ENCODE data around the gene HOXC11.

HOXC11 gene

DNA sequence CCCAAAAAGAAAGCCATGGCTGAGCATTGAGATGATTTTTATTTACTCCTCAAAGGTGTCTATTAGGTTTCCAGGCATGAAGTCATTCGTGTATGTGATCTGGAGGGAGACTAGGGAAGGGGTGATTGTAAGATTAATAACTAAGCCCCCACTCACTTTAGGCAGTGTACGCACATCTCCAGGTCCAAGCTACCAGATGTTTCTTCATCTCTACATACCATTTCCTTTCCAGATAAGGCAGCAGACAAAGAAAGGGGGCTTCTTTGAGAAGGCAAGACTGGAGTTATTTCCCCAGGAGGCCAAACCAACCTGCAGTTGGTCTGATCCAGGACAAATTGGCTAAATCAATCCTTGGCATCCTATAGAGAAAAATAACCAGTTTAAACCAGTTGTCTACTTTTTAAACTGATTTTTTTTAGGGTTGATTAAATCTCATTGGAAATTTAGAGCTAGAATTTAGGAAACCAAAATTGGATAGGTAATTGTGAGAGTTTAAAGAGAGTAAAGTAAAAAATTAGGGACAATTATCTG is 30.4 kb upstream of the HOXC11 start:
- DNase-seq (ENCODE audit: low read depth in 2 of 2, low spot score in 1 of 2): no peak

DNA sequence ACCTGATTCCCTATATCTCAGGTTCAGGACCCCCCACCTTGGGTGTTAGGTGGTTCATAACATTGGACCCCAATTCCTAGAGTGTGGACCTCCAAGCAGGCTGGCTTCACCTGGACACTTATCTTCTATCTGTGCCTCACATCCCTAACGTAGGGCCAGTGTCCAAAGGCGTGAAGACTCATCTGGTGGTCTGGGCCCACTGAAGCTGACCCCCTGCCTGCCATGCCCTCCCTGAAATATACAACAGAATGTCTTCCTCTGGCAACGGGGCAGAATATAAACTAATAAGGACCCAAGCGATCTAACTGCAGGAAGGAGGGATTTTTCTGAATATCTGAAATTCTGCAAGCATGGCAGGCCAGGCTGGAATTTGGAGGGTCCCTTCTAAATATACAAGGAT is 28.7 kb upstream of the HOXC11 start:
- no peak for DNase-seq (ENCODE audit: low read depth in 2 of 2, low spot score in 1 of 2)

DNA sequence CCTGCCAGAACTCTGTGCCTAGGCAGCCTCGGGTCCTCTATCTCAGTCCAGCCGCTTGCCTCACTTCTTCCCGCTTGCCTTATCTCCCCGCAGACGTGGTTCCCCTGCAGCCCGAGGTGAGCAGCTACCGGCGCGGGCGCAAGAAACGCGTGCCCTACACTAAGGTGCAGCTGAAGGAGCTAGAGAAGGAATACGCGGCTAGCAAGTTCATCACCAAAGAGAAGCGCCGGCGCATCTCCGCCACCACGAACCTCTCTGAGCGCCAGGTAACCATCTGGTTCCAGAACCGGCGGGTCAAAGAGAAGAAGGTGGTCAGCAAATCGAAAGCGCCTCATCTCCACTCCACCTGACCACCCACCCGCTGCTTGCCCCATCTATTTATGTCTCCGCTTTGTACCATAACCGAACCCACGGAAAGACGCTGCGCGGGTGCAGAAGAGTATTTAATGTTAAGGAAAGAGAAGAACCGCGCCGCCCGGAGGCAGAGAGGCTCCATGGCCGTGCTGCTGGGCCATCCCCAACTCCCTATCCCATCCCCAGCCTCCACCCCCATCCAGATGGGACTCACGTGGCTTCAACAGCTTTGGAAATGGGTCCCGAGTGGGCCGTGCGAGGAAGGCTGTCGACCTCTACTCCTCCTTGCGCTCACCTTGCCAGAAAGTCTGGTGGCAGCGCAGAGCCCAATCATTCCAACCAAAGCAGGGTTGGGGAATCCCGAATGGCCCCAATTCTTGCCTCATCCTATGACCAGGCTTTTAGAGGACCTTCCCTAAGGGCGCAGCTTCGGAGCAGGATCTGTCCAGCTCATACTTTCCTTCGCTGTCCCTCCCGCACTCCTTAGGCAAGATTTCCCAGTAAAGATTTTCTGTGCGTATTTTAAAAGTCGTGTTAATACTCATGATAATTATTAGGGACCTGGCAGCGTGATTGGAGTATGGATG is 27.7 kb upstream of the HOXC11 start:
- DNase-seq (ENCODE audit: low read depth in 2 of 2, low spot score in 1 of 2): no peak

GRCh38 chr12:53947743-53948142 is 25.2 kb upstream of the HOXC11 start:
- DNase-seq (ENCODE audit: low read depth in 2 of 2, low spot score in 1 of 2): no peak

DNA sequence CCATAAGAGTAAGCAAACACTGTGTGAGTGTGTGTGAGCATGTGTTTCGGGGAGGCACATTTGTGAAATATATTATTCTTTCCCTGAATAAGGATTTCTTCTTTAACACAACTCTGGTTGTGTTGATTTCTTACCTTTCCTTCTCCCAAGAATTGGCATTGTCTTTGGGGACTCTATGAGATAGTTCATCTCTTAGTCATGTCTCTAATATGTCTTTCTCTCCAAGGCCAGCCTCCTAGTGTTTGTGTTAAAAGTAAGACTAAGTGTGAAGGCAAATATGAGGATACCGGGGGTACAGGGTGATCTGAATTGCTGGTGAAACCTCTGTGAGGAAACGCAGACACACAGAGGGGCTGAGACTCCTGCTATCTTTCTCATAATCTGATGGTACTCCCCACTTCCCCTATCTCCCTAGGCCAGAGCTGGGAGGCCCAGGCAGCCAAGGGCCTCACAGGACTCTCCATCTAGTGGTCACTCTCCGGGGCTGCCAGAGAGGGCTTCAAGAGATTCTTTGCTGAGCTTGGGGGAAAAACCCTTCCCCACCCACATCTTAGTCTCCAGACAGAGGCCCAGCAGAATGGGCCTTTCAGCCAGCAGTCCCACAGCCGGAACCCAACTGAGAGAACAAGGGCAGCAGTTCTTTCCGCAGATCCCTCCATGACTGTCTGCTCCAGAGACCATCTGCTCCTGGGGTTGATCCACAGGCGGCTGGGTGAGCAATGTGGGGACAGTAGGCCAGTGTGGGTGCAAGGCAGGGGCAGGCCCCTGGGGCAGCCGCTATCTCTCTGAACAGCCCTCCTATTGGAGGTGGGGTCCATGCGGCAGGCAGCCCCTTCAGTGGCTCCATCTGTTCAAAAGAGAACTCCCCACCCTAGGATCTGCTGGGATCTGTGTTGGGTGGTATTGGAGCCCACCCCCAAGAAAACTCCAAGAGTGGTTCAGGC is 24.0 kb upstream of the HOXC11 start:
- no peak for DNase-seq (ENCODE audit: low read depth in 2 of 2, low spot score in 1 of 2)

- no peak for DNase-seq (ENCODE audit: low read depth in 2 of 2, low spot score in 1 of 2)
Observed at GRCh38 chr12:53949631-53950436, 23.1 kb upstream of the HOXC11 start.

DNA sequence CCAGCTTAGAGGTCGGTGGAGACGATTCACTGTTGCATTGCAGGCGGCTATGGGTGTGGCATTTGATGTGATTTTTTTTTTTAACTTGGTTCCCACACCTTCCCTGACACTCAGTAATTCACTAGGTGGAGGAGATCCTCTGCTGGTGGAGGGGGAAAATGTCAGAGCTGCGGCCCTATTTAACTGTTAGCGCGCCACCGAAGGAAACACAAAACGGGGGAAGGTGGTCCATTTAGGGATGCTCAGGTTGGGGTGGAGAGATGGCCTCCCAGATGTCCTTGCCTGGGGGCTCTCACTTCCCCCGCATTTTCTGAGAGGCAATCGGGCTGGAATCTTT is 22.5 kb upstream of the HOXC11 start:
- no peak for DNase-seq (ENCODE audit: low read depth in 2 of 2, low spot score in 1 of 2)

DNA sequence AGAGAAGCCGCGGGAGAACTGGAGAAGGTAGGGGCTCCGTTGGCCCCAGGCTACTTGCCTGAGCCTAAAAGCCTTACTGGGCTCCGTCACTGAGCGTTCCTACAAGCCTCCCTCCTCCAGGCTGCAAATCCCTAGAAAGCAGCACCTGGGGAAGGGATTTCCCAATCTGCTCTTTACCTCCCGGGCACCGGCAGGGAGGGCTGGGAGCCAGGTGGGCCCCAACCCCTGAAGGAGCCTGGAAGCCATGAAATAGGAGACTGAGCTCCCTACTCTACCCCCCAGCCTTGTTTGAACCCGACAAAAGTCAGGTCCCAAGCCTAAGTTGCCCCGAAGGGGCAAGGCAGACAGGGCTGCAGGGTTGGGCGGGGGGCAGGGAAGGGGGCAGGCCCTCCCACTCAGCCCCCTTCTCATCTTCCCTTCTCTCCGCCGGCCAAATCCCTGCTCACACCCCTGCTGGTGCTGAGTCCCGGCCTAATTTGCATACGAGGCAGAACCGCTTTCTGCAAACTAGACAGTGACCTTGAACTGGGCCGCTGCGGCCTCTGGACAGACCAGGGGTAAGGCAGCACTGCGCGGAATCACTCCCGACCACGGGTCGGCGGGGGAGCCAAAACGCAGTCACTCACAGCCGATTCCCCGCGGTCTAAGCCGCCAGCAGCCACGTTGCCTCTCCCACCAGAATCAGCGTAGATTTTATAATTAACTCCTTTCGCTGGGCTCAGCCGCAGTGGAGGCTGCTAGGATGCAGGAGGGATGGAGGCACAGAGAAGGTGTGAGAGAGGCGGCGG is 21.9 kb upstream of the HOXC11 start:
- no peak for DNase-seq (ENCODE audit: low read depth in 2 of 2, low spot score in 1 of 2)

DNA sequence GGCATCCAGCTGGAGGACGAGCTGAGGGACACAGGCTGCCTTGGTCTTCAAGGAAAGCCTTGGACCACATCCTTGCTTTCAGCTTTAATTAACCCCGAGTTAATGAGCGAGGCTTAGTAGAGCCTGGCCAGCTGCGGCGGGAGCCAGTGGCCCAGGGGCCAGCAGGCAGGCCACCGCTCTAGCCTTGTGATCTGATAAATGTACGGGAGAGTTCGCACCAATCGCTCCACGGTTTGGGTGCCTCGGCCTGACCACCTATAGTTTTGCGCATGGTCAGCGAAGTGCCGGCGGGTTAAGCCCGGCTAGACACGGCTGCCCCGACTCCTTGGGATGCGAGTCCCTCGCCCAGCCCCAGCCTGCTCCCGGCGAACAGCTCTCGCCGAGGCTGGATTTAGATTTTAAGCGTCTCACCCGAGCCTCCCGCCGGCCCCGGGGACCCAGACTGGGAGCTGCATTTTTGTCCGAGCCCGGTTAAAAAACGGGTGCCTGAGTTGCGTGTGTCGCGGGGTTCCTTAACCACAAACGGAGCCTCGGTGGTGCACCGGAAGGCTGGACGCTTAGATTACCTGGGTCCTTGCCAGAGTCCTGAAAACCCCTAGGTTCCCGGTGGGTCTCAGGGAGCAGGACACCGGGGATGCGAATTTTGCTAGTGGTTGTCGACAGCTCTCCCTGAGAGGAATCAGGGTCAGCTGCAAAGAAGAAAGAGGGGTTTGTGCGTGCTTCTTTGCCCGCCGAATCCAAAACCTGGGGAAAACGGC is 21.2 kb upstream of the HOXC11 start:
- DNase-seq (ENCODE audit: low read depth in 2 of 2, low spot score in 1 of 2): no peak

DNA sequence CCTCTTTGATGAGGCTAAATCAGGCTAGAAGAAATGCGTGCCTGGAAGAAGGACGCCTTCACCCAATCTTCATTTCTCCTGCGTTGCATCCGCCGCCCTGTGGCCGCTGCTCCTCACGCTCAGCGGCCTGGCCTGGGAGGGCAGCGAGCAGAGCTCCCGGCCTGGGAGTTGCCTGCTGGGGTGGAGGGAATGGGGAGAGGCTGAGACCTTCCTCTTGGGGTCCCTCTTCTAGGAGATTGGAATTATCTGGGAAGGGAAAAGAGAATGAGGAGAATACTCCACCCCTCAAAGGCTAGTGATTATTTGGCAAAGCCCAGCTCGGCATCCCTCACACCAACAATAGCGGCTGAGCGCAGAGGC is 20.6 kb upstream of the HOXC11 start:
- no peak for DNase-seq (ENCODE audit: low read depth in 2 of 2, low spot score in 1 of 2)

DNA sequence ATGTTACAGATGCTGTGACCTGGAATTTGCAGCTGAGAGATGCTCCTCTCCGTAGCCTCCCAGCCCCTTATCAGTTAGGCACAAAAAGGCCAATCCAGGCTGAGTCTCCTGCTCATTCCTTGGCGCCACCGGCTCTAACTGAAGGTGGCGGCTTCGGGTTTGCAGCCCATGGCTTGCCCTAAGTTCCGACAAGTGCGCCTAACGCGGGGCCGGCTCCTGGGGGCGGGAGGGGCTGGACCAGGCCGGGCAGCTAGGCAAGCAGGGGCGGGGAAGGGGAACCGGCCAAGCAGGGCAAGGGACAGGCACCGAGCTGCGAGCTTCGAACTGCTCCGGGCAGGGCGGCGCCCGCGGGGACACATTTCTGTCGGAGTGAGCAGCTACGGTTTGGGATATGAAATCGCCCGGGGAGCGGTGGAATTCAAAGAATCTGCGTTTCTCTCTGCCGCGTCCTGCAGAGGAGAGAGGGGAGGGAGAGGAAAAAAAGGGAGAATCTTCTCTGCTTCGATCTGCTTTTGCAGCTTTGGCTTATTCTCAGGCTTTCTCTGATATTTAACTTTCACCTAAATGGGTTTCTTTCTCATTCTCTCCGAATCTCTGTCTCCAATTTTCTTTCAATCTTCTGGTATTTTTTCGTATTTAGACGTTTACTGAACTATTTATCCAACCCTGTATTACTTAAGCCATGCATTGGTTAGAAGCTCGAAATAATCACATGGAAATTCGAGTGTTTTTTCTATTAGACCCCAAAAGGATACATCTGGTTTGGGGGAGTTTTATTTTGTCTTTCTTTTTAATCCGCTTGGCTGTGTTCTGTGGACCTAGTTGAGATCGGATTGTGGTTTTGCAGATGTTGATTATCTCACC is 19.8 kb upstream of the HOXC11 start:
- DNase-seq (ENCODE audit: low read depth in 2 of 2, low spot score in 1 of 2): no peak

GRCh38 chr12:53953831-53954693 is 18.9 kb upstream of the HOXC11 start:
- DNase-seq (ENCODE audit: low read depth in 2 of 2, low spot score in 1 of 2): no peak

DNA sequence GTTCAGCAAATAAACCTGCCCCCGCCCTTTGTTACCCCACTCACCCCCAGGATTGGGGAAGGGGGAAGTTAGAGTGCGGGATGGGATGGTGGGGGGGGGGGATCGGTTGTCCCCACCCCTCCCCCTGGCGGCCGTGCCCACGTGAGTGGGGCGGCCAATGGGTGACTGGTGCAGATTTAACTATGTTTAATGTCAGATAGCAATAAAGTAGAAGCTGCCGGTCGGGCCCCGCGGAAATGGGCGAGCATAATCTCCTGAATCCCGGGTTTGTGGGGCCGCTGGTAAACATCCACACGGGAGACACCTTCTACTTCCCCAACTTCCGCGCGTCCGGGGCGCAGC is 18.3 kb upstream of the HOXC11 start, which contains the start of gene HOXC12:
Gene HOXC12, plus strand, starts transcription at position 210 of the 342 bp plus-strand sequence. Its CDS starts 27 bp downstream, at position 237.
- DNase-seq (ENCODE audit: low read depth in 2 of 2, low spot score in 1 of 2): no peak

DNA sequence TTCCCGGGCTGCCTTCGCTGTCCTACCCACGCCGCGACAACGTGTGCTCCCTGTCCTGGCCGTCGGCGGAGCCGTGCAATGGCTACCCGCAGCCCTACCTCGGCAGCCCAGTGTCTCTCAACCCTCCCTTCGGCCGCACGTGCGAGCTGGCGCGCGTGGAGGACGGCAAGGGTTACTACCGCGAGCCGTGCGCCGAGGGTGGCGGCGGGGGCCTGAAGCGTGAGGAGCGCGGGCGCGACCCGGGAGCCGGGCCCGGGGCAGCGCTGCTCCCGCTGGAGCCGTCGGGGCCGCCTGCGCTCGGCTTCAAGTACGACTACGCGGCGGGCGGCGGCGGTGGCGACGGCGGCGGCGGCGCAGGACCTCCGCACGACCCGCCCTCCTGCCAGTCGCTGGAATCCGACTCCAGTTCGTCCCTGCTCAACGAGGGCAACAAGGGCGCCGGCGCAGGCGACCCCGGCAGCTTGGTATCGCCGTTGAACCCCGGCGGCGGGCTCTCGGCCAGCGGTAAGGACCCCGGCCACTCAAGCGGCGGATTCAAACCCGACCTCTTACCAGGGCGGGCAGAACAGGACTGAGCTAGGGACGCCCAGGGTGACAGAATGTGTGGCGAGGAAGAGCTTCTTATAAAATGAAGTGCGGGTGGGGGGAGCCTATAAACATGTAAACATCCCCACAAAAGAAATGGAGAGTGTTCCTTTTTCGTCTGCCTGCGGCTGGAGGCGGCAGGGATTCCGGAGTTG is 17.7 kb upstream of the HOXC11 start:
- DNase-seq (ENCODE audit: low read depth in 2 of 2, low spot score in 1 of 2): no peak

DNA sequence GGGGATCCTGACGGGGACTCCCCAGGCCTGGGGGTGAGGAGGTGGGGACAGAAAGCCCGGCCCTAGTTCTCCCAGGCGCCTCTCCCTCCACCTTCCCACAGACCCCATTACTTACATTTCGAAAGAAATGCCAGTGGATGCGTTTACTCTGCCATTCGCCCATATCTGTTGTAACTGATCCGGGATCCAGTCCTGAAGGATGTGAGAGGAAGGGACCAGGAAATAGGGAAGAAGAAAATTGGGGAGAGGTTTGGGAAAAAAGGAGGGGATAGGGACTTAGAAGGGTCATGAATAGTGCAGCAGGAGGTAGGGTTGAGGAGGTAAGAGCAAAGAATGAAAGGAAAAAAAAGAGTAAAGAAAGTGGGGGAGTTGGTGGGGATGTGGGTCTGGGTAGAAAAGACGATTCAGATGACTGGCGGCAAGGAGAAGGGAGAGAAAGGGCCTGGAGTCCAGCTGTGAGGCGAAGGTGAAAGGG is 17.1 kb upstream of the HOXC11 start:
- DNase-seq (ENCODE audit: low read depth in 2 of 2, low spot score in 1 of 2): no peak

GRCh38 chr12:53956251-53956887 is 16.6 kb upstream of the HOXC11 start:
- no peak for DNase-seq (ENCODE audit: low read depth in 2 of 2, low spot score in 1 of 2)

Data from stimulated activated CD8-positive, alpha-beta memory T cell treated with anti-CD3 and anti-CD28 coated beads, Interleukin-4, amount 100 ng/mL, for 4 hours (primary cell).